HepG2 (cell line): ENCODE data around the gene FASTK. TPM values are rescaled to one million over a fixed set of nuclear protein-coding genes. Genes with fewer than 3 reads are reported as not detected.

ENCODE experiments used
- ATF7 ChIP-seq, 2 experiments: fragments of 450-650 bp in 1 of 2; sonication (generic) in 1 of 2; formaldehyde crosslinking in 1 of 2; IDR thresholded peaks; 2 replicates each; pipeline versions ENCODE4 v1.4.0 to v1.6.1; 2016 to 2020; ENCODE audit warnings: antibody characterized with exemption in 1 of 2, mild to moderate bottlenecking in 1 of 2, missing genetic modification reagents in 1 of 2
- DBP ChIP-seq: sonication (generic); formaldehyde crosslinking; IDR thresholded peaks from 2 replicates; pipeline ENCODE4 v1.4.0; 2020; ENCODE audit warnings: missing genetic modification reagents; ENCODE audit errors: not compliant biosample characterization
- ESRRA ChIP-seq: sonication (generic); formaldehyde crosslinking; IDR thresholded peaks from 2 replicates; pipeline ENCODE4 v1.5.1; 2020; ENCODE audit warnings: mild to moderate bottlenecking, low read depth, missing genetic modification reagents
- ETV5 ChIP-seq: IDR thresholded peaks from 2 replicates; pipeline ENCODE4 v1.6.1; 2018; ENCODE audit warnings: missing biosample characterization, missing genetic modification reagents, inconsistent platforms, borderline replicate concordance
- HNRNPUL1 ChIP-seq: fragments of 200-400 bp; formaldehyde crosslinking; IDR thresholded peaks from 2 replicates; pipeline ENCODE4 v1.6.1; 2017; ENCODE audit warnings: low read depth, mild to moderate bottlenecking, low read length, moderate library complexity
- JUNB ChIP-seq: sonication (generic); formaldehyde crosslinking; IDR thresholded peaks from 2 replicates; pipeline ENCODE4 v1.8.0; 2022; ENCODE audit warnings: missing genetic modification reagents, mild to moderate bottlenecking, borderline replicate concordance
- MED1 ChIP-seq: sonication (generic); formaldehyde crosslinking; IDR thresholded peaks from 2 replicates; pipeline ENCODE4 v1.4.0; 2020; ENCODE audit warnings: missing genetic modification reagents
- MZF1 ChIP-seq: sonication (generic); formaldehyde crosslinking; IDR thresholded peaks from 2 replicates; pipeline ENCODE4 v1.8.1; 2023; ENCODE audit warnings: mild to moderate bottlenecking, missing genetic modification reagents, borderline replicate concordance
- NFYB ChIP-seq: sonication (generic); formaldehyde crosslinking; IDR thresholded peaks from 2 replicates; pipeline ENCODE4 v1.4.0; 2020; ENCODE audit warnings: missing genetic modification reagents
- PLSCR1 ChIP-seq: sonication (generic); formaldehyde crosslinking; IDR thresholded peaks from 2 replicates; pipeline ENCODE4 v1.5.0; 2020; ENCODE audit warnings: missing genetic modification reagents, mild to moderate bottlenecking, borderline replicate concordance
- RBM39 ChIP-seq: fragments of 200-400 bp; formaldehyde crosslinking; IDR thresholded peaks from one replicate; pipeline ENCODE4 v1.6.1; 2018; ENCODE audit warnings: antibody characterized with exemption, mild to moderate bottlenecking, low read depth, low read length; ENCODE audit not compliant: poor library complexity, severe bottlenecking
- RCOR2 ChIP-seq: IDR thresholded peaks from 2 replicates; pipeline ENCODE4 v1.6.1; 2016; ENCODE audit warnings: missing biosample characterization, missing genetic modification reagents
- SMAD9 ChIP-seq: sonication (generic); formaldehyde crosslinking; IDR thresholded peaks from 2 replicates; pipeline ENCODE4 v1.5.1; 2020; ENCODE audit warnings: mild to moderate bottlenecking, missing genetic modification reagents
- SMC3 ChIP-seq: IDR thresholded peaks from 2 replicates; pipeline ENCODE4 v1.6.1; 2011; ENCODE audit warnings: low read length, improper control_type of control experiment
- TBX2 ChIP-seq: sonication (generic); formaldehyde crosslinking; IDR thresholded peaks from 2 replicates; pipeline ENCODE4 v1.5.0; 2020; ENCODE audit warnings: missing genetic modification reagents, mild to moderate bottlenecking, borderline replicate concordance
- TMF1 ChIP-seq: sonication (generic); formaldehyde crosslinking; IDR thresholded peaks from 2 replicates; pipeline ENCODE4 v1.8.1; 2022; ENCODE audit warnings: low read depth, missing genetic modification reagents
- ZBED4 ChIP-seq: sonication (generic); formaldehyde crosslinking; IDR thresholded peaks from 2 replicates; pipeline ENCODE4 v1.4.0; 2020; ENCODE audit warnings: missing genetic modification reagents, borderline replicate concordance
- ZBTB1 ChIP-seq: sonication (generic); formaldehyde crosslinking; IDR thresholded peaks from 2 replicates; pipeline ENCODE4 v1.4.0; 2020; ENCODE audit warnings: missing genetic modification reagents, borderline replicate concordance
- ZBTB26 ChIP-seq: IDR thresholded peaks from 2 replicates; pipeline ENCODE4 v1.6.1; 2016; ENCODE audit warnings: missing compliant biosample characterization, missing genetic modification reagents, borderline replicate concordance
- ZBTB7A ChIP-seq: sonication (generic); formaldehyde crosslinking; IDR thresholded peaks from 2 replicates; pipeline ENCODE4 v1.8.0; 2022; ENCODE audit warnings: mild to moderate bottlenecking, missing genetic modification reagents
- ZC3H4 ChIP-seq: sonication (generic); formaldehyde crosslinking; IDR thresholded peaks from 2 replicates; pipeline ENCODE4 v1.4.0; 2020; ENCODE audit warnings: missing genetic modification reagents, borderline replicate concordance
- ZFP41 ChIP-seq: sonication (generic); formaldehyde crosslinking; IDR thresholded peaks from 2 replicates; pipeline ENCODE4 v1.4.0; 2020; ENCODE audit warnings: mild to moderate bottlenecking, missing genetic modification reagents, borderline replicate concordance
- ZNF766 ChIP-seq: sonication (generic); formaldehyde crosslinking; IDR thresholded peaks from 2 replicates; pipeline ENCODE4 v1.5.0; 2020; ENCODE audit warnings: missing genetic modification reagents, borderline replicate concordance
- polyA plus RNA-seq, 8 experiments: library from polyadenylated mRNA; depleted of rRNA in 3 of 8; stranded (reverse) in 7 of 8; unstranded in 1 of 8; fragments of >200 nt; fragmentation: Illumina TruSeq in 4 of 8; extraction: Trizol in 4 of 8; gene quantifications; 2 replicates each; pipeline versions ENCODE4 v1.2.1 to v1.2.3, GENCODE V29; 2011 to 2016; ENCODE audit warnings: low read depth in 4 of 8, missing spikeins in 1 of 8, mixed read lengths in 1 of 8; ENCODE audit not compliant: insufficient read depth in 1 of 8
- total RNA-seq, 5 experiments: library from RNA; depleted of rRNA; stranded (reverse); fragments of >200 nt; fragmentation: Illumina TruSeq; extraction: Trizol; gene quantifications; 2 replicates each; pipeline ENCODE4 v1.2.3, GENCODE V29; 2016; ENCODE audit warnings: low read depth in 1 of 5

The FASTK gene
- total and polyA plus RNA-seq, 2 of the 13 experiments (the other 11 are each of a cell fraction or from before 2014, with no cell fraction given): 52.9 to 55.7 TPM

GRCh38 chr7:151062399-151063211 lies 18.0 kb downstream of the FASTK start (continued):
- TF ChIP-seq RCOR2 (CRISPR knock-in tag) (no peak), HNRNPUL1 (peak; percentile 76; the same call in 1 of the 2 replicates), MZF1 (CRISPR knock-in tag) (no peak), TBX2 (CRISPR knock-in tag) (peak; percentile 59), ZBTB26 (no peak), ZFP41 (no peak), PLSCR1 (CRISPR knock-in tag) (no peak), MED1 (CRISPR knock-in tag) (peak; percentile 44; the same call in 1 of the 2 replicates), ZNF766 (CRISPR knock-in tag) (no peak), SMC3 (no peak), RBM39 (peak; percentile 51), ZBTB1 (CRISPR knock-in tag) (no peak), JUNB (CRISPR knock-in tag) (no peak), ESRRA (CRISPR knock-in tag) (peak; percentile 43), NFYB (CRISPR knock-in tag) (peak; percentile 61; the same call in 1 of the 2 replicates), TMF1 (CRISPR knock-in tag) (no peak), ZC3H4 (no peak), ZBED4 (CRISPR knock-in tag) (no peak), ETV5 (CRISPR knock-in tag) (peak; percentile 49; the same call in 1 of the 2 replicates), DBP (CRISPR knock-in tag) (no peak), SMAD9 (CRISPR knock-in tag) (no peak), ZBTB7A (CRISPR knock-in tag) (peak; percentile 95), ATF7 (IDR thresholded peaks at IDR 0.05) (no peak), ATF7 (CRISPR knock-in tag; IDR thresholded peaks at IDR 0.05) (no peak)
